Measurements from ENCODE around the gene CYYR1. TPM values are rescaled to one million over a fixed set of nuclear protein-coding genes. Genes with fewer than 3 reads are reported as not detected.

The CYYR1 gene
- total RNA-seq, 4 donors from 2014 or later: 1.2 to 11.6 (median 5.2) TPM

- 82 to 95% methylated on average over 5 of the region's 5 CpGs for WGBS, 2 donors
- intact Hi-C loops (cut with DNase I): no loop called here
- Histone ChIP-seq H3K36me3 (no peaks in the 10 kb centered on the region), H3K9me3 (no peaks in the 10 kb centered on the region), H3K4me3 (no peak overlapping the region), H3K27ac (no peak overlapping the region), H3K4me1 (no peaks in the 10 kb centered on the region), H3K27me3 (no peaks in the 10 kb centered on the region)
- DNase-seq: no peak
- TF ChIP-seq CTCF (IDR thresholded peaks at IDR 0.05) (no peak), POLR2A (IDR thresholded peaks at IDR 0.05) (no peak)
Measured at GRCh38 chr21:26559099-26559498, 14.0 kb downstream of the CYYR1 start.

- intact Hi-C loops (cut with DNase I): no loop called here
- 87 to 91% methylated on average over 4 of the region's 4 CpGs for WGBS, 2 donors
- Histone ChIP-seq H3K9me3 (no peaks in the 10 kb centered on the region), H3K27me3 (no peaks in the 10 kb centered on the region), H3K4me3 (no peak overlapping the region), H3K27ac (no peak overlapping the region), H3K4me1 (peaks cover 0 to 4% (median 0%) of the 10 kb centered on the region in 3 donors), H3K36me3 (no peaks in the 10 kb centered on the region)
- no peak for DNase-seq
- TF ChIP-seq CTCF (IDR thresholded peaks at IDR 0.05) (no peak), POLR2A (IDR thresholded peaks at IDR 0.05) (no peak)
Measured at GRCh38 chr21:26557106-26557505, 16.0 kb downstream of the CYYR1 start.

- peaks cover 0 to 9% (median 0%) of the 10 kb centered on the region in 3 donors for H3K4me1 ChIP-seq
- no peaks in the 10 kb centered on the region for H3K9me3 ChIP-seq
- no peak for DNase-seq
- WGBS, 2 donors: 65 to 86% methylated on average over 1 of the region's 1 CpG
- intact Hi-C loops (cut with DNase I): no loop called here
- no peak overlapping the region for H3K27ac ChIP-seq
- no peak overlapping the region for H3K4me3 ChIP-seq
- no peaks in the 10 kb centered on the region for H3K27me3 ChIP-seq
- H3K36me3 ChIP-seq: no peaks in the 10 kb centered on the region
- no peak for TF ChIP-seq POLR2A (IDR thresholded peaks at IDR 0.05)
- no peak for TF ChIP-seq CTCF (IDR thresholded peaks at IDR 0.05)
Measured at GRCh38 chr21:26555540-26556146, 17.4 kb downstream of the CYYR1 start.

- H3K27ac ChIP-seq: no peak overlapping the region
- peaks cover 0 to 22% (median 0%) of the 10 kb centered on the region in 3 donors for H3K4me1 ChIP-seq
- H3K27me3 ChIP-seq: no peaks in the 10 kb centered on the region
- WGBS, 2 donors: 69 to 92% methylated on average over 2 of the region's 2 CpGs
- no peak for DNase-seq
- TF ChIP-seq POLR2A (IDR thresholded peaks at IDR 0.05): no peak
- no peak for TF ChIP-seq CTCF (IDR thresholded peaks at IDR 0.05)
- intact Hi-C loops (cut with DNase I): no loop called here
- no peaks in the 10 kb centered on the region for H3K9me3 ChIP-seq
- no peak overlapping the region for H3K4me3 ChIP-seq
- H3K36me3 ChIP-seq: no peaks in the 10 kb centered on the region
Measured at GRCh38 chr21:26554365-26554764, 18.7 kb downstream of the CYYR1 start.

- Histone ChIP-seq H3K4me3 (no peak overlapping the region), H3K9me3 (no peaks in the 10 kb centered on the region), H3K27ac (no peak overlapping the region), H3K4me1 (peaks cover 0 to 26% (median 0%) of the 10 kb centered on the region in 3 donors), H3K27me3 (no peaks in the 10 kb centered on the region), H3K36me3 (no peaks in the 10 kb centered on the region)
- no peak for TF ChIP-seq CTCF (IDR thresholded peaks at IDR 0.05)
- TF ChIP-seq POLR2A (IDR thresholded peaks at IDR 0.05): no peak
- 38 to 74% methylated on average over 2 of the region's 2 CpGs for WGBS, 2 donors
- no peak for DNase-seq
- intact Hi-C loops (cut with DNase I): no loop called here
Measured at GRCh38 chr21:26553898-26554297, 19.2 kb downstream of the CYYR1 start.
